HCT116 (cell line): ENCODE measurements around the gene RINL. TPM values are rescaled to one million over a fixed set of nuclear protein-coding genes. Genes with fewer than 3 reads are reported as not detected.
"Not testable (repeated sequence)": the region's sequence is repeated elsewhere in the genome, so short reads cannot be mapped to it uniquely, and the experiment has no call there.

ENCODE experiments used
- ATAC-seq: fragments of 200-7000 bp; cut with Tn5 transposase; 2 replicates; pipeline ENCODE4 v1.9.1; 2020; ENCODE audit warnings: mild to moderate bottlenecking, moderate library complexity
- BruUV-seq: library from RNA; stranded (reverse); fragments of 400-500 nt; replicated peaks from 2 replicates; lab custom pipeline; 2021; lab: Mats Ljungman, UMichigan
- CTCF ChIA-PET: fragments of 300-600 bp; sonication (Branson Sonifier 250); formaldehyde crosslinking; loops from one replicate; lab custom pipeline; 2021; ENCODE audit warnings: antibody characterized with exemption; lab: Charles Lee
- POLR2A ChIA-PET: fragments of 300-600, 350-600 bp; sonication (Branson Sonifier 250); formaldehyde crosslinking; loops from one replicate; lab custom pipeline; 2021; ENCODE audit warnings: antibody characterized with exemption; lab: Charles Lee
- RAD21 ChIA-PET, 2 experiments: fragments of 300-600 bp; sonication (Branson Sonifier 250); formaldehyde crosslinking; loops; one replicate each; lab custom pipeline; 2023; ENCODE audit warnings: low total read pairs in 2 of 2; ENCODE audit not compliant: uncharacterized antibody in 2 of 2, unreplicated experiment in 2 of 2, low non-redundant PET in 1 of 2; lab: Charles Lee
- DNase-seq: peaks from one replicate; pipeline ENCODE4 v3.0.0-alpha.2; 2010; ENCODE audit warnings: low read depth, low spot score
- H2AFZ ChIP-seq: fragments of 200-600 bp; shearing (Covaris generic), sonication (generic); 2 replicates; pipeline ENCODE4 v1.6.1; 2017; ENCODE audit warnings: low read depth, mixed run types, mixed read lengths, antibody characterized with exemption, low read length; ENCODE audit not compliant: poor library complexity, severe bottlenecking
- H3K27ac ChIP-seq: 2 replicates; pipeline ENCODE4 v1.5.1; 2012; ENCODE audit warnings: low read depth, low read length
- H3K27me3 ChIP-seq: fragments of 200-600 bp; sonication (generic); 2 replicates; pipeline ENCODE4 v1.6.1; 2016; ENCODE audit warnings: mixed run types, low read length, mixed read lengths; ENCODE audit not compliant: insufficient read depth
- H3K36me3 ChIP-seq, 2 experiments: fragments of 200-500 bp in 1 of 2; fragments of 200-600 bp in 1 of 2; sonication (Bioruptor generic) in 1 of 2; sonication (generic) in 1 of 2; 2 replicates each; pipeline versions ENCODE4 v1.5.1 to v1.6.1; 2014 to 2016; ENCODE audit warnings: low read length in 2 of 2, inconsistent platforms in 1 of 2, mixed read lengths in 1 of 2, mixed run types in 1 of 2; ENCODE audit not compliant: insufficient read depth in 2 of 2, control insufficient read depth in 1 of 2
- H3K4me1 ChIP-seq, 2 experiments: fragments of 200-600 bp in 1 of 2; sonication (generic) in 1 of 2; 2 replicates each; pipeline versions ENCODE4 v1.5.1 to v1.6.1; 2012 to 2017; ENCODE audit warnings: low read length in 2 of 2, inconsistent platforms in 1 of 2, mild to moderate bottlenecking in 1 of 2, mixed read lengths in 1 of 2, mixed run types in 1 of 2, moderate library complexity in 1 of 2; ENCODE audit not compliant: insufficient read depth in 2 of 2, control insufficient read depth in 1 of 2
- H3K4me2 ChIP-seq: fragments of 200-600 bp; sonication (generic); 2 replicates; pipeline ENCODE4 v1.6.1; 2017; ENCODE audit warnings: mixed run types, low read length, mixed read lengths
- H3K4me3 ChIP-seq, 2 experiments: fragments of 200-600 bp in 1 of 2; sonication (generic) in 1 of 2; replicated peaks in 1 of 2; 2 replicates each; pipeline ENCODE4 v1.5.1; 2011 to 2016; ENCODE audit warnings: low read length in 2 of 2, control low read depth in 1 of 2, low read depth in 1 of 2, mild to moderate bottlenecking in 1 of 2, mixed read lengths in 1 of 2, mixed run types in 1 of 2
- H3K79me2 ChIP-seq: fragments of 200-600 bp; sonication (generic); 2 replicates; pipeline ENCODE4 v1.6.1; 2017; ENCODE audit warnings: mild to moderate bottlenecking, mixed run types, low read length, moderate library complexity, mixed read lengths; ENCODE audit not compliant: insufficient read depth
- H3K9ac ChIP-seq: fragments of 200-600 bp; sonication (generic); 2 replicates; pipeline ENCODE4 v1.6.1; 2016; ENCODE audit warnings: low read length, mixed read lengths
- H3K9me2 ChIP-seq: fragments of 200-600 bp; sonication (generic), shearing (Covaris generic); 2 replicates; pipeline ENCODE4 v1.6.1; 2017; ENCODE audit warnings: mixed run types, mild to moderate bottlenecking, moderate library complexity; ENCODE audit not compliant: insufficient read depth
- H3K9me3 ChIP-seq, 2 experiments: fragments of 200-500 bp in 1 of 2; fragments of 200-600 bp in 1 of 2; sonication (Bioruptor generic) in 1 of 2; sonication (generic) in 1 of 2; 2 replicates each; pipeline ENCODE4 v1.6.1; 2014 to 2017; ENCODE audit warnings: low read length in 2 of 2, mixed read lengths in 2 of 2, inconsistent platforms in 1 of 2, low read depth in 1 of 2, mild to moderate bottlenecking in 1 of 2, mixed run types in 1 of 2, moderate library complexity in 1 of 2; ENCODE audit not compliant: control insufficient read depth in 1 of 2, insufficient read depth in 1 of 2
- H4K20me1 ChIP-seq: fragments of 200-600 bp; sonication (generic), shearing (Covaris generic); 2 replicates; pipeline ENCODE4 v1.6.1; 2017; ENCODE audit warnings: mixed run types, mild to moderate bottlenecking, moderate library complexity; ENCODE audit not compliant: insufficient read depth
- CEBPB ChIP-seq: IDR thresholded peaks from 2 replicates; pipeline ENCODE4 v1.6.1; 2012; ENCODE audit warnings: low read depth
- EZH2 ChIP-seq: fragments of 200-600 bp; sonication (generic); IDR thresholded peaks from 2 replicates; pipeline ENCODE4 v1.6.1; 2017; ENCODE audit warnings: antibody characterized with exemption, mixed run types
- POLR2AphosphoS5 ChIP-seq: IDR thresholded peaks from 2 replicates; pipeline ENCODE4 v1.6.1; 2011; ENCODE audit warnings: mild to moderate bottlenecking, low read depth, low read length, moderate library complexity
- RAD21 ChIP-seq: IDR thresholded peaks from 2 replicates; pipeline ENCODE4 v1.6.1; 2012; ENCODE audit warnings: low read depth, mild to moderate bottlenecking
- SIN3A ChIP-seq: IDR thresholded peaks from 2 replicates; pipeline ENCODE4 v1.6.1; 2012; ENCODE audit warnings: low read depth
- TCF7L2 ChIP-seq: IDR thresholded peaks from 2 replicates; pipeline ENCODE4 v1.7.0; 2011; ENCODE audit warnings: borderline replicate concordance, inconsistent platforms; ENCODE audit not compliant: insufficient read depth, insufficient read length; ENCODE audit errors: extremely low read depth
- YY1 ChIP-seq: IDR thresholded peaks from 2 replicates; pipeline ENCODE4 v1.6.1; 2011; ENCODE audit warnings: low read length, low read depth, moderate library complexity, mild to moderate bottlenecking; ENCODE audit not compliant: insufficient replicate concordance; ENCODE audit errors: extremely low read depth
- ZFX ChIP-seq: fragments of 450-650 bp; IDR thresholded peaks from 2 replicates; pipeline ENCODE4 v1.6.1; 2017
- intact Hi-C: fragments of 100-400 bp; cut with micrococcal nuclease; formaldehyde crosslinking; loops from 2 replicates; pipeline ENCODE4 v1.10.0; 2022
- total RNA-seq: library from RNA; stranded (reverse); gene quantifications from one replicate; pipeline ENCODE4 v1.2.1, GENCODE V29; 2021; ENCODE audit not compliant: unreplicated experiment
- TF ChIP-seq, protein P1 (sequence below): IDR thresholded peaks from 2 replicates; pipeline ENCODE4 v1.6.1; 2012
- TF ChIP-seq, protein P2 (sequence below): IDR thresholded peaks from 2 replicates; pipeline ENCODE4 v1.6.1; 2012; ENCODE audit warnings: low read depth
- TF ChIP-seq, protein P3 (sequence below): IDR thresholded peaks from 2 replicates; pipeline ENCODE4 v1.6.1; 2011; ENCODE audit warnings: mild to moderate bottlenecking, low read length, moderate library complexity; ENCODE audit not compliant: insufficient replicate concordance; ENCODE audit errors: extremely low read depth
- TF ChIP-seq, protein P4 (sequence below): IDR thresholded peaks from 2 replicates; pipeline ENCODE4 v1.6.1; 2012

The RINL gene
- total RNA-seq, 1 experiment from 2014 or later: 28.6 TPM

DNA sequence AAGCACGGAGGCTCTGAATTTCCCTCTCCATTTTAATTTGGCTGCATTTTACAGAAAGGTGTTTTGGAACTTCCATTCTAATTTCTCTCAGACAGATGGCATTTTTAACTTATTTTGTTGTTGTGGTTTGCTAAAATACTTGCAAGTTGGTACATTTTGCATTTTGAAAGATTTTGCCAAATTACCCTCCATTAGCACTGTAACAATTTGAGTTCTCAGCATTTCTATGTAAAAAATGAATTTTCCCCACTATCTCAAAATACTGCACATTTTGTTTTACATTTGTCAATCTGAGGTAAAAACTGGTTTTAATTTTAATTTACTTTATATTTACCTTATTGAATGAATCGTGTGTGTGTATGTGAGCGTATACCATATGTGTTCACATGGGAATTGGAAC lies 21.3 kb downstream of the RINL start:
- no TSS peak for BruUV-seq
- H3K27ac ChIP-seq: no peak overlapping the region
- peaks cover 7 to 9% of the 10 kb centered on the region in 2 experiments; a peak in 3 of 4 replicates for H3K4me1 ChIP-seq
- H3K27me3 ChIP-seq: no peaks in the 10 kb centered on the region
- ChIA-PET RAD21 (no interaction called here), CTCF (no interaction called here), POLR2A (no interaction called here)
- ATAC-seq: no peak
- H3K9ac ChIP-seq: no peak overlapping the region
- H3K4me2 ChIP-seq: no peak overlapping the region
- no peaks in the 10 kb centered on the region; the same call in 1 of the 2 replicates for H3K79me2 ChIP-seq
- no peaks in the 10 kb centered on the region for H3K36me3 ChIP-seq
- no peaks in the 10 kb centered on the region for H3K9me3 ChIP-seq
- TF ChIP-seq, protein P1, sequence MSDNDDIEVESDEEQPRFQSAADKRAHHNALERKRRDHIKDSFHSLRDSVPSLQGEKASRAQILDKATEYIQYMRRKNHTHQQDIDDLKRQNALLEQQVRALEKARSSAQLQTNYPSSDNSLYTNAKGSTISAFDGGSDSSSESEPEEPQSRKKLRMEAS: no peak
- TF ChIP-seq, protein P2, sequence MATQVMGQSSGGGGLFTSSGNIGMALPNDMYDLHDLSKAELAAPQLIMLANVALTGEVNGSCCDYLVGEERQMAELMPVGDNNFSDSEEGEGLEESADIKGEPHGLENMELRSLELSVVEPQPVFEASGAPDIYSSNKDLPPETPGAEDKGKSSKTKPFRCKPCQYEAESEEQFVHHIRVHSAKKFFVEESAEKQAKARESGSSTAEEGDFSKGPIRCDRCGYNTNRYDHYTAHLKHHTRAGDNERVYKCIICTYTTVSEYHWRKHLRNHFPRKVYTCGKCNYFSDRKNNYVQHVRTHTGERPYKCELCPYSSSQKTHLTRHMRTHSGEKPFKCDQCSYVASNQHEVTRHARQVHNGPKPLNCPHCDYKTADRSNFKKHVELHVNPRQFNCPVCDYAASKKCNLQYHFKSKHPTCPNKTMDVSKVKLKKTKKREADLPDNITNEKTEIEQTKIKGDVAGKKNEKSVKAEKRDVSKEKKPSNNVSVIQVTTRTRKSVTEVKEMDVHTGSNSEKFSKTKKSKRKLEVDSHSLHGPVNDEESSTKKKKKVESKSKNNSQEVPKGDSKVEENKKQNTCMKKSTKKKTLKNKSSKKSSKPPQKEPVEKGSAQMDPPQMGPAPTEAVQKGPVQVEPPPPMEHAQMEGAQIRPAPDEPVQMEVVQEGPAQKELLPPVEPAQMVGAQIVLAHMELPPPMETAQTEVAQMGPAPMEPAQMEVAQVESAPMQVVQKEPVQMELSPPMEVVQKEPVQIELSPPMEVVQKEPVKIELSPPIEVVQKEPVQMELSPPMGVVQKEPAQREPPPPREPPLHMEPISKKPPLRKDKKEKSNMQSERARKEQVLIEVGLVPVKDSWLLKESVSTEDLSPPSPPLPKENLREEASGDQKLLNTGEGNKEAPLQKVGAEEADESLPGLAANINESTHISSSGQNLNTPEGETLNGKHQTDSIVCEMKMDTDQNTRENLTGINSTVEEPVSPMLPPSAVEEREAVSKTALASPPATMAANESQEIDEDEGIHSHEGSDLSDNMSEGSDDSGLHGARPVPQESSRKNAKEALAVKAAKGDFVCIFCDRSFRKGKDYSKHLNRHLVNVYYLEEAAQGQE: no peak
- TF ChIP-seq, protein P3, sequence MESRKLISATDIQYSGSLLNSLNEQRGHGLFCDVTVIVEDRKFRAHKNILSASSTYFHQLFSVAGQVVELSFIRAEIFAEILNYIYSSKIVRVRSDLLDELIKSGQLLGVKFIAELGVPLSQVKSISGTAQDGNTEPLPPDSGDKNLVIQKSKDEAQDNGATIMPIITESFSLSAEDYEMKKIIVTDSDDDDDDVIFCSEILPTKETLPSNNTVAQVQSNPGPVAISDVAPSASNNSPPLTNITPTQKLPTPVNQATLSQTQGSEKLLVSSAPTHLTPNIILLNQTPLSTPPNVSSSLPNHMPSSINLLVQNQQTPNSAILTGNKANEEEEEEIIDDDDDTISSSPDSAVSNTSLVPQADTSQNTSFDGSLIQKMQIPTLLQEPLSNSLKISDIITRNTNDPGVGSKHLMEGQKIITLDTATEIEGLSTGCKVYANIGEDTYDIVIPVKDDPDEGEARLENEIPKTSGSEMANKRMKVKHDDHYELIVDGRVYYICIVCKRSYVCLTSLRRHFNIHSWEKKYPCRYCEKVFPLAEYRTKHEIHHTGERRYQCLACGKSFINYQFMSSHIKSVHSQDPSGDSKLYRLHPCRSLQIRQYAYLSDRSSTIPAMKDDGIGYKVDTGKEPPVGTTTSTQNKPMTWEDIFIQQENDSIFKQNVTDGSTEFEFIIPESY: no peak
- no peak for TF ChIP-seq SIN3A
- no peak for TF ChIP-seq TCF7L2
- TF ChIP-seq POLR2AphosphoS5: no peak
- TF ChIP-seq EZH2: no peak
- TF ChIP-seq ZFX: no peak
- no peak for TF ChIP-seq RAD21
- TF ChIP-seq YY1: no peak
- TF ChIP-seq CEBPB: no peak
- TF ChIP-seq, protein P4, sequence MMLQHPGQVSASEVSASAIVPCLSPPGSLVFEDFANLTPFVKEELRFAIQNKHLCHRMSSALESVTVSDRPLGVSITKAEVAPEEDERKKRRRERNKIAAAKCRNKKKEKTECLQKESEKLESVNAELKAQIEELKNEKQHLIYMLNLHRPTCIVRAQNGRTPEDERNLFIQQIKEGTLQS: no peak
- no peak overlapping the region for H2AFZ ChIP-seq
- intact Hi-C loops: no loop called here
- H3K9me2 ChIP-seq: no peaks in the 10 kb centered on the region
- H4K20me1 ChIP-seq: no peaks in the 10 kb centered on the region
- H3K4me3 ChIP-seq: no peak overlapping the region
- no peak for DNase-seq

DNA sequence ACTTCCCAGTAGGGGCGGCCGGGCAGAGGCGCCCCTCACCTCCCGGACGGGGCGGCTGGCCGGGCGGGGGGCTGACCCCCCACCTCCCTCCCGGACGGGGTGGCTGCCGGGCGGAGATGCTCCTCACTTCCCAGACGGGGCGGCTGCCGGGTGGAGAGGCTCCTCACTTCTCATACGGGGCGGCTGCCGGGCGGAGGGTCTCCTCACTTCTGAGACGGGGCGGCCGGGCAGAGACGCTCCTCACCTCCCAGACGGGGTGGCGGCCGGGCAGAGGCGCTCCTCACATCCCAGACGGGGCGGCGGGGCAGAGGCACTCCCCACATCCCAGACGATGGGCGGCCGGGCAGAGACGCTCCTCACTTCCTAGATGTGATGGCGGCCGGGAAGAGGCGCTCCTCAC lies 22.3 kb downstream of the RINL start:
- H3K9ac ChIP-seq, H3K9me2 ChIP-seq, CTCF ChIA-PET, H3K9me3 ChIP-seq, RAD21 ChIA-PET, BruUV-seq, DNase-seq, H3K27me3 ChIP-seq, H3K4me2 ChIP-seq, H2AFZ ChIP-seq, POLR2A ChIA-PET, H3K4me3 ChIP-seq, H3K79me2 ChIP-seq, H3K36me3 ChIP-seq, intact Hi-C loops, H3K27ac ChIP-seq, H4K20me1 ChIP-seq, ATAC-seq: not testable (repeated sequence)
- peaks cover 7 to 19% of the 10 kb centered on the region in 2 experiments for H3K4me1 ChIP-seq
